SK-N-SH treated with all-trans-retinoic acid at 6 μM for 48 hours (cell line): ENCODE data around the gene APOA4.

Source experiments
- OSR1 ChIP-seq: fragments of 250-450 bp; sonication (Bioruptor Pico); IDR thresholded peaks from 2 replicates; pipeline ENCODE4 v1.8.0; 2022; ENCODE audit warnings: moderate library complexity, mild to moderate bottlenecking, inconsistent platforms
- ZFP3 ChIP-seq: fragments of 250-450 bp; sonication (Bioruptor Pico); IDR thresholded peaks from 2 replicates; pipeline ENCODE4 v1.5.0; 2020; ENCODE audit warnings: mild to moderate bottlenecking, moderate library complexity
- ZNF565 ChIP-seq: fragments of 450-650 bp; formaldehyde crosslinking; conservative IDR thresholded peaks from 2 replicates; pipeline ENCODE4 v1.5.0; 2020; ENCODE audit warnings: low read depth, mild to moderate bottlenecking, moderate library complexity

GRCh38 chr11:116856423-116856822 lies 33.3 kb upstream of the APOA4 start:
- TF ChIP-seq ZFP3 (no peak), OSR1 (no peak), ZNF565 (CRISPR knock-in tag) (no peak)
